Activated naive CD8-positive, alpha-beta T cell treated with anti-CD3 and anti-CD28 coated beads, Interleukin-2, amount 50 U/mL, for 24 hours (primary cell): ENCODE data around the gene PIM2.
"Not testable (repeated sequence)": the region's sequence is repeated elsewhere in the genome, so short reads cannot be mapped to it uniquely, and the experiment has no call there.

Experiments
- ATAC-seq: fragments of 150-1000 bp; cut with Tn5 transposase; one replicate; pipeline ENCODE4 v1.10.0; 2021
- DNase-seq: peaks from one replicate; pipeline ENCODE4 v3.0.0; 2021
- H3K27ac Mint-ChIP-seq: one replicate; pipeline ENCODE4 v1.8.0; 2021; ENCODE audit warnings: mild to moderate bottlenecking, mixed read lengths
- H3K27me3 Mint-ChIP-seq: one replicate; pipeline ENCODE4 v1.8.0; 2021; ENCODE audit warnings: mixed read lengths
- H3K36me3 Mint-ChIP-seq: one replicate; pipeline ENCODE4 v1.8.0; 2021; ENCODE audit warnings: low read depth, mixed read lengths
- H3K4me1 Mint-ChIP-seq: one replicate; pipeline ENCODE4 v1.8.0; 2021; ENCODE audit warnings: mixed read lengths
- H3K4me3 Mint-ChIP-seq: one replicate; pipeline ENCODE4 v1.8.0; 2021; ENCODE audit warnings: mild to moderate bottlenecking, moderate library complexity, mixed read lengths
- H3K9me3 Mint-ChIP-seq: one replicate; pipeline ENCODE4 v1.8.0; 2021; ENCODE audit warnings: mixed read lengths

Gene PIM2

GRCh38 chrX:48890296-48890925 lies 28.4 kb downstream of the PIM2 start:
- Mint-ChIP-seq H3K27me3 (no peaks in the 10 kb centered on the region), H3K9me3 (no peaks in the 10 kb centered on the region), H3K27ac (peak overlapping the region; percentile 86), H3K36me3 (peaks cover 3% of the 10 kb centered on the region), H3K4me1 (peaks cover 17% of the 10 kb centered on the region), H3K4me3 (peak overlapping the region; percentile 83)
- ATAC-seq (no peak), DNase-seq (peak; percentile 19)

GRCh38 chrX:48886586-48886985 lies 32.2 kb downstream of the PIM2 start:
- not testable (repeated sequence) for H3K4me1 Mint-ChIP-seq, H3K27ac Mint-ChIP-seq, H3K4me3 Mint-ChIP-seq, ATAC-seq, DNase-seq, H3K36me3 Mint-ChIP-seq, H3K9me3 Mint-ChIP-seq, H3K27me3 Mint-ChIP-seq

- no peak for ATAC-seq
- H3K4me1 Mint-ChIP-seq, result no peaks in the 10 kb centered on the region
- no peak overlapping the region for H3K4me3 Mint-ChIP-seq
- no peak for DNase-seq
- no peak overlapping the region for H3K27ac Mint-ChIP-seq
- no peaks in the 10 kb centered on the region for H3K27me3 Mint-ChIP-seq
- H3K9me3 Mint-ChIP-seq, result no peaks in the 10 kb centered on the region
- H3K36me3 Mint-ChIP-seq, result no peaks in the 10 kb centered on the region
Measured at GRCh38 chrX:48883729-48884128, 35.1 kb downstream of the PIM2 start.

- not testable (repeated sequence) for ATAC-seq, DNase-seq, H3K27ac Mint-ChIP-seq, H3K9me3 Mint-ChIP-seq, H3K36me3 Mint-ChIP-seq, H3K4me3 Mint-ChIP-seq, H3K4me1 Mint-ChIP-seq, H3K27me3 Mint-ChIP-seq
Measured at GRCh38 chrX:48876944-48877343, 41.9 kb downstream of the PIM2 start.

GRCh38 chrX:48872017-48872416 lies 46.8 kb downstream of the PIM2 start:
- not testable (repeated sequence) for H3K27me3 Mint-ChIP-seq, H3K4me1 Mint-ChIP-seq, H3K9me3 Mint-ChIP-seq, DNase-seq, H3K36me3 Mint-ChIP-seq, H3K27ac Mint-ChIP-seq, ATAC-seq, H3K4me3 Mint-ChIP-seq

- Mint-ChIP-seq H3K27ac (no peak overlapping the region), H3K9me3 (no peaks in the 10 kb centered on the region), H3K4me3 (no peak overlapping the region), H3K36me3 (no peaks in the 10 kb centered on the region), H3K4me1 (no peaks in the 10 kb centered on the region), H3K27me3 (no peaks in the 10 kb centered on the region)
- no peak for ATAC-seq
- DNase-seq, result no peak
Measured at GRCh38 chrX:48864210-48864609, 54.6 kb downstream of the PIM2 start.
